ENCODE results near the gene CELF3.
A peak's percentile ranks its signal among the peaks of the same experiment; 100 is the strongest.
"Not testable (repeated sequence)": the region's sequence is repeated elsewhere in the genome, so short reads cannot be mapped to it uniquely, and the experiment has no call there.

The CELF3 gene

GRCh38 chr1:151716771-151717631, at the start of gene CELF3:
TSS of gene CELF3 (minus strand) at chr1:151716803. CDS start at chr1:151716020, 783 bp downstream.
- DNase-seq, result no peak

- no peak for DNase-seq
Observed at GRCh38 chr1:151763990-151764389, 47.4 kb upstream of the CELF3 start.

GRCh38 chr1:151762941-151763921, 46.6 kb upstream of the CELF3 start, which contains the start of gene MRPL9:
TSS of gene MRPL9 (minus strand) at chr1:151763496. CDS start at chr1:151763479, 17 bp downstream.
- peak; percentile 85 to 89 for DNase-seq

- DNase-seq, result no peak
Observed at GRCh38 chr1:151760597-151761385, 44.2 kb upstream of the CELF3 start.

- no peak for DNase-seq
Observed at GRCh38 chr1:151759241-151759640, 42.6 kb upstream of the CELF3 start.

- no peak for DNase-seq
Observed at GRCh38 chr1:151756291-151756690, 39.7 kb upstream of the CELF3 start.

- DNase-seq, result no peak
Observed at GRCh38 chr1:151741516-151741915, 24.9 kb upstream of the CELF3 start.

- no peak for DNase-seq
Observed at GRCh38 chr1:151739590-151740355, 23.2 kb upstream of the CELF3 start.

- no peak for DNase-seq
Observed at GRCh38 chr1:151737479-151737878, 20.9 kb upstream of the CELF3 start.

- DNase-seq, result no peak
Observed at GRCh38 chr1:151737026-151737425, 20.4 kb upstream of the CELF3 start.

- DNase-seq, result not testable (repeated sequence)
Observed at GRCh38 chr1:151733995-151734394, 17.4 kb upstream of the CELF3 start.

- no peak for DNase-seq
Observed at GRCh38 chr1:151733126-151733525, 16.5 kb upstream of the CELF3 start.

- DNase-seq, result no peak
Observed at GRCh38 chr1:151729966-151730291, 13.3 kb upstream of the CELF3 start.

GRCh38 chr1:151729157-151729965, 12.8 kb upstream of the CELF3 start:
- DNase-seq, result no peak

- DNase-seq, result no peak
Observed at GRCh38 chr1:151728151-151729054, 11.8 kb upstream of the CELF3 start.

- DNase-seq, result no peak
Observed at GRCh38 chr1:151723726-151724370, 7.2 kb upstream of the CELF3 start.

GRCh38 chr1:151721788-151722510, 5.3 kb upstream of the CELF3 start:
- DNase-seq, result no peak

GRCh38 chr1:151720974-151721787, 4.6 kb upstream of the CELF3 start, which contains the start of gene RIIAD1:
TSS of gene RIIAD1 (plus strand) at chr1:151721522. CDS start at chr1:151721537, 15 bp downstream.
- DNase-seq, result peak; percentile 25 to 35

All from activated CD4-positive, alpha-beta T cell treated with anti-CD3 and anti-CD28 coated beads, Interleukin-2, amount 50 U/mL, for 48 hours (primary cell).